Astrocyte (in vitro differentiated cells and primary cell): ENCODE data around the gene PUDP.

Source experiments
- EZH2 ChIP-seq: IDR thresholded peaks from 2 replicates; pipeline ENCODE4 v1.6.1; 2012; ENCODE audit warnings: mild to moderate bottlenecking, low read length, inconsistent platforms; ENCODE audit not compliant: insufficient read depth
- TF ChIP-seq, protein P1 (sequence below): IDR thresholded peaks from 2 replicates; pipeline ENCODE4 v1.5.1; 2011; ENCODE audit warnings: low read depth, mild to moderate bottlenecking, inconsistent platforms, low read length, moderate library complexity; ENCODE audit not compliant: insufficient read depth

DNA sequence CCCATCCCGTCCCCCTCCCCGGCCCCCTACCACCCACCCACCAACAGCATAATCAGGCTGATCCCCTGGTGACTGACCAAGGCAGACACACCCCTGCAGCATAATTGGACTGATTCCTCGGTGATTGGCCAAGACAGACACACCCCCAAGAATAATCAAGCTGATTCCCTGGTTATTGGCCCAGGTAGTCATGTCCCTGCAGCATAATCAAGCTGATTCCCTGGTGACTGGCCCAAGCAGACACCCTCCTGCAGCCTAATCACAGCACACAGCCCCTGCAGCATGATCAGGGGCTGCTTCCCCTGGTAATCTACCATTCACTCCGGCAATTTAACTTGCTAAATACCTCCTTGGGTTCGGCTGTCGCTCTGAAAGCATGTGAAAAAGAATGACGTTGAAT, 47.9 kb downstream of the PUDP start:
- TF ChIP-seq, protein P1, sequence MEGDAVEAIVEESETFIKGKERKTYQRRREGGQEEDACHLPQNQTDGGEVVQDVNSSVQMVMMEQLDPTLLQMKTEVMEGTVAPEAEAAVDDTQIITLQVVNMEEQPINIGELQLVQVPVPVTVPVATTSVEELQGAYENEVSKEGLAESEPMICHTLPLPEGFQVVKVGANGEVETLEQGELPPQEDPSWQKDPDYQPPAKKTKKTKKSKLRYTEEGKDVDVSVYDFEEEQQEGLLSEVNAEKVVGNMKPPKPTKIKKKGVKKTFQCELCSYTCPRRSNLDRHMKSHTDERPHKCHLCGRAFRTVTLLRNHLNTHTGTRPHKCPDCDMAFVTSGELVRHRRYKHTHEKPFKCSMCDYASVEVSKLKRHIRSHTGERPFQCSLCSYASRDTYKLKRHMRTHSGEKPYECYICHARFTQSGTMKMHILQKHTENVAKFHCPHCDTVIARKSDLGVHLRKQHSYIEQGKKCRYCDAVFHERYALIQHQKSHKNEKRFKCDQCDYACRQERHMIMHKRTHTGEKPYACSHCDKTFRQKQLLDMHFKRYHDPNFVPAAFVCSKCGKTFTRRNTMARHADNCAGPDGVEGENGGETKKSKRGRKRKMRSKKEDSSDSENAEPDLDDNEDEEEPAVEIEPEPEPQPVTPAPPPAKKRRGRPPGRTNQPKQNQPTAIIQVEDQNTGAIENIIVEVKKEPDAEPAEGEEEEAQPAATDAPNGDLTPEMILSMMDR = no peak
- no peak for TF ChIP-seq EZH2
